GM10266 (cell line): Measurements from ENCODE around the gene MRPS2.

Experiments
- DNase-seq: peaks from one replicate; pipeline ENCODE4 v3.0.0; 2012; ENCODE audit errors: extremely low spot score
- CTCF ChIP-seq: IDR thresholded peaks from 2 replicates; pipeline ENCODE4 v1.5.1; 2012; ENCODE audit warnings: mild to moderate bottlenecking, low read depth; ENCODE audit not compliant: control insufficient read depth, insufficient read depth; ENCODE audit errors: missing control alignments

MRPS2 gene

GRCh38 chr9:135501261-135502167, 1.0 kb downstream of the MRPS2 start:
- DNase-seq = peak; percentile 79

GRCh38 chr9:135502168-135502872, 1.8 kb downstream of the MRPS2 start:
- DNase-seq = no peak
- TF ChIP-seq CTCF = no peak

More at GRCh38 chr9:135501261-135502167, 1.0 kb downstream of the MRPS2 start:
- TF ChIP-seq CTCF = no peak

DNA sequence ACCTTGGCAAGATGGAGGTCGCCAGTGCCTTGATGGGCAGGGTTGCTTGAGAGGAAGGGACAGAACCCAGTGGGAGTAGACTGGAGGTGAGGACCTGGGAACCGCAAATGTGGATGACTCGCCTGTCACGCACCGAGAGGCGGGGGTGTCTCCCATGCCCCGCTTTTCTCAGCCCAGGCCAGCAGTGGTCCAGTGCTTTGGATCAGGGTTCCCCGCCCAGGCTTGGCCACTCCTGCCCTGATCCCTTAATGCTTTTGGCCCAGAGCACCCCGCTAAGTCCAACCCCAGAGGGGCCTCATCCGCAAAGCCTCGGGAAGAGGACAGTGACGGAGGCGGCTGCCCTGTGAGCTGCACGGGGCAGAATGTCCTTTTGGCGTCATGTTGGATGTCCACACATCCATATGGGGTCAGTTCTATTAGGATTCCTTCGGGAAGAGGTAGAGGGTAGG, 2.4 kb downstream of the MRPS2 start:
- TF ChIP-seq CTCF = no peak
- DNase-seq = no peak

DNA sequence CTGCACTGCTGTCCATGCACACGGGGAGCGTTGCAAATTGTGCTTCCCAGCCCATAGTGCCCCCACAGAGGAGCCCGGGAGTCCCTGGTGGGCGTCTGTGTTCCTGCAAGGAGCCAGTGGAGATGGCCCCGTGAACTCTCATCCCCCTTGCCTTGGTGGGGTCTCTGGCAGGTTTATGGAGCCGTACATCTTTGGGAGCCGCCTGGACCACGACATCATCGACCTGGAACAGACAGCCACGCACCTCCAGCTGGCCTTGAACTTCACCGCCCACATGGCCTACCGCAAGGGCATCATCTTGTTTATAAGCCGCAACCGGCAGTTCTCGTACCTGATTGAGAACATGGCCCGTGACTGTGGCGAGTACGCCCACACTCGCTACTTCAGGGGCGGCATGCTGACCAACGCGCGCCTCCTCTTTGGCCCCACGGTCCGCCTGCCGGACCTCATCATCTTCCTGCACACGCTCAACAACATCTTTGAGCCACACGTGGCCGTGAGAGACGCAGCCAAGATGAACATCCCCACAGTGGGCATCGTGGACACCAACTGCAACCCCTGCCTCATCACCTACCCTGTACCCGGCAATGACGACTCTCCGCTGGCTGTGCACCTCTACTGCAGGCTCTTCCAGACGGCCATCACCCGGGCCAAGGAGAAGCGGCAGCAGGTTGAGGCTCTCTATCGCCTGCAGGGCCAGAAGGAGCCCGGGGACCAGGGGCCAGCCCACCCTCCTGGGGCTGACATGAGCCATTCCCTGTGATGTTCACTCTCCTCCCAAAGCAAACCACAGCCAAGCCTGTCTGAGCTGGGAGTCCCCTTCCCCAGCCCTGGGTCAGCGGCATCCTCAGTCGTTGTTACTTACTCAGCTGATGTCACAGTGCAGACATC, 3.1 kb downstream of the MRPS2 start:
- no peak for TF ChIP-seq CTCF
- DNase-seq = no peak

- peak; percentile 88 for TF ChIP-seq CTCF
- DNase-seq = peak; percentile 73
These were observed 4.1 kb downstream of the MRPS2 start for GRCh38 chr9:135504262-135505243.
